Osteoblast (primary cell): ENCODE results near the gene COX11. TPM values are rescaled to one million over a fixed set of nuclear protein-coding genes. Genes with fewer than 3 reads are reported as not detected.

Source experiments
- DNase-seq: peaks from one replicate; pipeline ENCODE4 v3.0.0; 2011; ENCODE audit warnings: low spot score, mixed read lengths; ENCODE audit not compliant: insufficient read length; ENCODE audit errors: missing footprints
- H2AFZ ChIP-seq: 2 replicates; pipeline ENCODE4 v1.6.0; 2011; ENCODE audit warnings: mild to moderate bottlenecking, low read length
- H3K27ac ChIP-seq: 2 replicates; pipeline ENCODE4 v1.5.1; 2011; ENCODE audit warnings: mild to moderate bottlenecking, low read depth, low read length, moderate library complexity
- H3K27me3 ChIP-seq: 2 replicates; pipeline ENCODE4 v1.6.0; 2012; ENCODE audit warnings: mild to moderate bottlenecking, control low read depth, inconsistent platforms, low read length, moderate library complexity; ENCODE audit not compliant: insufficient read depth
- H3K36me3 ChIP-seq: 2 replicates; pipeline ENCODE4 v1.5.1; 2011; ENCODE audit warnings: mild to moderate bottlenecking, low read length, control low read depth, moderate library complexity; ENCODE audit not compliant: insufficient read depth
- H3K4me1 ChIP-seq: 2 replicates; pipeline ENCODE4 v1.5.1; 2011; ENCODE audit warnings: mild to moderate bottlenecking, low read length, control low read depth, moderate library complexity; ENCODE audit not compliant: insufficient read depth
- H3K4me2 ChIP-seq: 2 replicates; pipeline ENCODE4 v1.6.0; 2011; ENCODE audit warnings: mild to moderate bottlenecking, low read length; ENCODE audit not compliant: insufficient read depth
- H3K4me3 ChIP-seq: fragments of 200-600 bp; sonication (generic); 3 replicates; pipeline ENCODE4 v1.5.1; 2012; ENCODE audit warnings: mild to moderate bottlenecking, low read length, inconsistent platforms; ENCODE audit not compliant: insufficient read depth
- H3K79me2 ChIP-seq: 2 replicates; pipeline ENCODE4 v1.6.0; 2012; ENCODE audit warnings: mild to moderate bottlenecking, low read length, control low read depth, inconsistent platforms; ENCODE audit not compliant: insufficient read depth
- H3K9me3 ChIP-seq: 2 replicates; pipeline ENCODE4 v1.5.1; 2011; ENCODE audit warnings: low read depth, low read length, control low read depth
- H4K20me1 ChIP-seq: 2 replicates; pipeline ENCODE4 v1.6.0; 2012; ENCODE audit warnings: mild to moderate bottlenecking, low read length, control low read depth; ENCODE audit not compliant: insufficient read depth
- CTCF ChIP-seq: IDR thresholded peaks from 2 replicates; pipeline ENCODE4 v1.5.1; 2011; ENCODE audit warnings: mild to moderate bottlenecking, low read depth, low read length, moderate library complexity; ENCODE audit errors: extremely low read depth
- small RNA-seq: library from RNA; depleted of rRNA; stranded (forward); fragments of <200 nt; gene quantifications from one replicate; pipeline ENCODE3, GENCODE V24; 2012
- total RNA-seq: library from RNA; depleted of rRNA; stranded (reverse); fragments of >200 nt; gene quantifications from 2 replicates; pipeline ENCODE4 v1.2.3, GENCODE V29; 2012

COX11 gene
- total RNA-seq, 1 donor = 38.7 TPM

DNA sequence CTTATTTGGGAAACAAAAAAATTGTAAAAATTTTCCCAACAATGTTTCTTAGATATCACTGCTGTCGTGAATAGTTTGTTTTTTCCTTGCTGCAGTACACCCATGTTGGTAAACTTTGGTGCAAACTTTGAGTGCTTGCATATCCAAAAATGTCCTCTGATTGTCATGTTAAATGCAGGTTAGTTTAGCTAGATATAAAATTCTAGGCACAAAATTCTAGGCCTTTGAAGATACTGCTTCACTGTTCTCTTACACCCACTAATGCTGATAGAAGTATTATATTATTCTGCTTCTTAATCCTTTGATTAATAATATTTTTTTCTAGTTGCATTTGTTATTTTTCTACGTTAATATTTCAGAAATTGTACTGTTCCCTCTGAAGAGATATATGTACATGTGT lies 51.7 kb downstream of the COX11 start:
- Histone ChIP-seq H4K20me1 (no peaks in the 10 kb centered on the region), H3K4me3 (no peak overlapping the region), H3K79me2 (no peaks in the 10 kb centered on the region), H3K4me1 (no peaks in the 10 kb centered on the region), H3K4me2 (no peak overlapping the region), H3K27me3 (no peaks in the 10 kb centered on the region), H3K9me3 (no peaks in the 10 kb centered on the region), H3K27ac (no peak overlapping the region), H2AFZ (no peak overlapping the region), H3K36me3 (peaks cover 26% of the 10 kb centered on the region)
- DNase-seq = no peak
- no peak for TF ChIP-seq CTCF

Small RNA genes lying within 50 kb of the gene (small RNA-seq; reads per million reads assigned to genes)
- gene AC007485.1 = not detected

Other genes with a start within 250 kb of the COX11 start
- gene TOM1L1, start 67.8 kb downstream of the COX11 start, total RNA-seq = 40.2 and 44.2 TPM in 2 replicates
- gene STXBP4, start 111 bp upstream of the COX11 start, total RNA-seq = 14.7 and 19.2 TPM in 2 replicates